GM12878 (cell line): ENCODE data around the gene METRN. TPM values are rescaled to one million over a fixed set of nuclear protein-coding genes. Genes with fewer than 3 reads are reported as not detected.

Experiments used
- ATAC-seq: fragments of 200-7000 bp; cut with Tn5 transposase; 3 replicates; pipeline ENCODE4 v1.9.1; 2020; ENCODE audit warnings: mild to moderate bottlenecking, moderate library complexity
- BruUV-seq: library from RNA; stranded (reverse); fragments of 400-500 nt; replicated peaks from 2 replicates; lab custom pipeline; 2021; lab: Mats Ljungman, UMichigan
- CTCF ChIA-PET: fragments of 300-600 bp; sonication (Branson Sonifier 250); formaldehyde crosslinking; extraction: SDS; loops from one replicate; lab custom pipeline; 2021; ENCODE audit warnings: inconsistent platforms; lab: Yijun Ruan, JAX
- POLR2A ChIA-PET: fragments of 350-600 bp; formaldehyde crosslinking; extraction: SDS; loops from one replicate; lab custom pipeline; 2021; ENCODE audit warnings: inconsistent platforms; lab: Charles Lee
- RAD21 ChIA-PET: fragments of 300-600 bp; sonication (Branson Sonifier 250); formaldehyde crosslinking; loops from one replicate; lab custom pipeline; 2023; ENCODE audit warnings: antibody characterized with exemption; ENCODE audit not compliant: unreplicated experiment; lab: Charles Lee
- SMC1A ChIA-PET: fragments of 300-600 bp; sonication (Branson Sonifier 250); formaldehyde crosslinking; loops from one replicate; lab custom pipeline; 2023; ENCODE audit not compliant: unreplicated experiment, uncharacterized antibody; lab: Charles Lee
- DNase-seq: peaks from one replicate; pipeline ENCODE4 v3.0.0-alpha.2; 2011; ENCODE audit warnings: low read depth, low spot score
- FAIRE-seq: peaks from 3 replicates; lab custom pipeline; 2011; peaks lifted over from hg19 to GRCh38; lab: Jason Lieb, UNC
- H2AFZ ChIP-seq: 2 replicates; pipeline ENCODE4 v1.6.0; 2011; ENCODE audit warnings: low read depth, low read length, control low read depth; ENCODE audit not compliant: control insufficient read depth
- H3K27ac ChIP-seq: 2 replicates; pipeline ENCODE4 v1.5.1; 2011; ENCODE audit warnings: control low read depth; ENCODE audit not compliant: control insufficient read depth, insufficient read depth
- H3K27me3 ChIP-seq, 2 experiments: replicated peaks in 1 of 2; 2 replicates each; pipeline versions ENCODE4 v1.6.0 to v1.6.1; 2011; ENCODE audit warnings: low read length in 1 of 2; ENCODE audit not compliant: control insufficient read depth in 2 of 2, insufficient read depth in 2 of 2
- H3K36me3 ChIP-seq, 2 experiments: 2 replicates each; pipeline ENCODE4 v1.5.1; 2011; ENCODE audit warnings: low read length in 1 of 2; ENCODE audit not compliant: control insufficient read depth in 2 of 2, insufficient read depth in 2 of 2
- H3K4me1 ChIP-seq: 2 replicates; pipeline ENCODE4 v1.6.1; 2011; ENCODE audit warnings: mild to moderate bottlenecking, low read length, moderate library complexity, mixed read lengths; ENCODE audit not compliant: control insufficient read depth, insufficient read depth
- H3K4me2 ChIP-seq: 2 replicates; pipeline ENCODE4 v1.6.0; 2011; ENCODE audit warnings: control low read depth; ENCODE audit not compliant: control insufficient read depth, insufficient read depth
- H3K4me3 ChIP-seq: fragments of 200-600 bp; sonication (generic); 2 replicates; pipeline ENCODE4 v1.5.1; 2016
- H3K79me2 ChIP-seq: 2 replicates; pipeline ENCODE4 v1.6.0; 2011; ENCODE audit warnings: low read length; ENCODE audit not compliant: control insufficient read depth, insufficient read depth
- H3K9ac ChIP-seq: 2 replicates; pipeline ENCODE4 v1.8.0; 2011; ENCODE audit warnings: low read length, control low read depth, mixed read lengths; ENCODE audit not compliant: control insufficient read depth, insufficient read depth
- H3K9me3 ChIP-seq: replicated peaks from 3 replicates; pipeline ENCODE4 v1.5.1; 2011; ENCODE audit warnings: mild to moderate bottlenecking, low read length; ENCODE audit not compliant: control insufficient read depth, insufficient read depth
- H4K20me1 ChIP-seq: 2 replicates; pipeline ENCODE4 v1.6.0; 2011; ENCODE audit not compliant: control insufficient read depth, insufficient read depth
- ATF2 ChIP-seq: IDR thresholded peaks from 2 replicates; pipeline ENCODE4 v1.6.1; 2012; ENCODE audit warnings: low read length, inconsistent platforms
- CEBPZ ChIP-seq: fragments of 150-350 bp; IDR thresholded peaks from 2 replicates; pipeline ENCODE4 v1.6.1; 2016; ENCODE audit warnings: low read depth, low read length
- CREM ChIP-seq: IDR thresholded peaks from 2 replicates; pipeline ENCODE4 v1.6.1; 2014; ENCODE audit warnings: antibody characterized with exemption, low read depth
- ETV6 ChIP-seq, 2 experiments: fragments of 450-650 bp in 1 of 2; IDR thresholded peaks in 1 of 2; conservative IDR thresholded peaks in 1 of 2; 2 replicates each; pipeline ENCODE4 v1.6.1; 2014; ENCODE audit warnings: antibody characterized with exemption in 1 of 2, borderline replicate concordance in 1 of 2, low read depth in 1 of 2, mild to moderate bottlenecking in 1 of 2, moderate library complexity in 1 of 2
- FOXM1 ChIP-seq: IDR thresholded peaks from 2 replicates; pipeline ENCODE4 v1.6.1; 2012; ENCODE audit warnings: low read depth, mild to moderate bottlenecking, inconsistent platforms, low read length, moderate library complexity
- GABPA ChIP-seq: IDR thresholded peaks from 2 replicates; pipeline ENCODE4 v1.6.1; 2014; ENCODE audit warnings: antibody characterized with exemption, low read depth, mild to moderate bottlenecking, inconsistent platforms
- IRF3 ChIP-seq: fragments of 450-650 bp; IDR thresholded peaks from 2 replicates; pipeline ENCODE4 v1.6.1; 2014; ENCODE audit warnings: mild to moderate bottlenecking
- KDM1A ChIP-seq: fragments of 200-600 bp; sonication (generic); IDR thresholded peaks from 2 replicates; pipeline ENCODE4 v1.6.1; 2016; ENCODE audit warnings: borderline replicate concordance
- MAX ChIP-seq: IDR thresholded peaks from 2 replicates; pipeline ENCODE4 v1.6.1; 2012; ENCODE audit warnings: low read depth, low read length, improper control_type of control experiment
- MXI1 ChIP-seq: fragments of 150-350 bp; IDR thresholded peaks from 2 replicates; pipeline ENCODE4 v1.6.1; 2011; ENCODE audit warnings: low read depth, mild to moderate bottlenecking, inconsistent platforms, low read length, improper control_type of control experiment
- PKNOX1 ChIP-seq: fragments of 450-650 bp; IDR thresholded peaks from 2 replicates; pipeline ENCODE4 v1.6.1; 2016; ENCODE audit warnings: mild to moderate bottlenecking
- RAD51 ChIP-seq: fragments of 450-650 bp; IDR thresholded peaks from 2 replicates; pipeline ENCODE4 v1.6.1; 2016; ENCODE audit warnings: moderate library complexity, mild to moderate bottlenecking, inconsistent platforms
- RB1 ChIP-seq: fragments of 450-650 bp; formaldehyde crosslinking; IDR thresholded peaks from 2 replicates; pipeline ENCODE4 v1.6.1; 2017; ENCODE audit warnings: mild to moderate bottlenecking, borderline replicate concordance
- SP1 ChIP-seq: IDR thresholded peaks from one replicate; pipeline ENCODE4 v1.6.1; 2011; ENCODE audit warnings: low read depth, low read length
- WRNIP1 ChIP-seq: IDR thresholded peaks from 2 replicates; pipeline ENCODE4 v1.6.1; 2011; ENCODE audit warnings: low read depth, low read length, improper control_type of control experiment, borderline replicate concordance
- ZNF274 ChIP-seq: IDR thresholded peaks from one replicate; pipeline ENCODE4 v1.8.0; 2011; ENCODE audit not compliant: insufficient read length, insufficient read depth
- WGBS: methylation state at CpG from one replicate; pipeline ENCODE4 v1.1.6; 2016; ENCODE audit warnings: low lambda C conversion rate; ENCODE audit not compliant: insufficient replicate concordance, insufficient coverage; ENCODE audit errors: missing lambda C conversion rate; 5-methylcytosine and 5-hydroxymethylcytosine counted together
- in situ Hi-C: fragments of 300-500 bp; cut with MboI; formaldehyde crosslinking; loops from 9 replicates; pipeline ENCODE4 v1.14.3; 2018; ENCODE audit warnings: mixed read lengths
- intact Hi-C: fragments of 100-400 bp; cut with micrococcal nuclease; formaldehyde crosslinking; loops from one replicate; pipeline ENCODE4 v1.14.2; 2022; ENCODE audit not compliant: unreplicated experiment
- polyA plus RNA-seq, 11 experiments: library from polyadenylated mRNA; depleted of rRNA in 4 of 11; unstranded in 6 of 11; stranded (reverse) in 5 of 11; fragments of >200 nt; fragmentation: Nextera tagmentation in 4 of 11; fragmentation: Illumina TruSeq in 1 of 11; extraction: Ambion mirVana in 4 of 11; extraction: Trizol in 1 of 11; gene quantifications; 1 replicate in 1 of 11; 2 replicates in 10 of 11; pipeline versions ENCODE4 v1.2.1 to v1.2.3, GENCODE V29; 2011 to 2016; ENCODE audit warnings: inconsistent platforms in 2 of 11, missing spikeins in 2 of 11, low read depth in 1 of 11
- total RNA-seq, 4 experiments: library from RNA; depleted of rRNA in 3 of 4; stranded (reverse); fragments of >200 nt in 3 of 4; fragmentation: Illumina TruSeq in 1 of 4; extraction: Trizol in 1 of 4; gene quantifications; 2 replicates each; pipeline versions ENCODE4 v1.2.1 to v1.2.3, GENCODE V29; 2013 to 2021

METRN gene
- total and polyA plus RNA-seq, 10 of the 15 experiments (the other 5 are each of a cell fraction or from before 2014, with no cell fraction given): 0.11 to 12.8 (median 1.1) TPM; not detected in 1

GRCh38 chr16:735982-736453 lies 21.1 kb downstream of the METRN start:
- ATAC-seq: no peak
- Histone ChIP-seq H3K27ac (peak overlapping the region; percentile 83), H3K4me1 (peaks cover 42% of the 10 kb centered on the region), H3K9me3 (no peaks in the 10 kb centered on the region), H3K4me3 (no peak overlapping the region), H3K79me2 (peaks cover 16% of the 10 kb centered on the region), H3K4me2 (peak overlapping the region; percentile 79), H3K36me3 (peaks cover 7 to 9% of the 10 kb centered on the region in 2 experiments; a peak in 3 of 4 replicates), H2AFZ (no peak overlapping the region), H4K20me1 (no peaks in the 10 kb centered on the region), H3K9ac (peak overlapping the region; percentile 56), H3K27me3 (no peaks in the 10 kb centered on the region)
- in situ Hi-C loops (no loop called here), intact Hi-C loops (no loop called here)
- ChIA-PET SMC1A (interaction anchor here (1.2 kb wide), 1 partner anchor 15 kb away, joined by 3 read pairs; the partner anchor contains the start of gene ANTKMT), CTCF (interaction anchor here (1.4 to 3.5 kb wide), 3 partner anchors 14 to 23 kb away, joined by 3 to 17 read pairs (median 13); partner anchors contain the start of gene ANTKMT), RAD21 (no interaction called here), POLR2A (interaction anchor here (0.9 to 7.3 kb wide), 3 partner anchors 9 to 41 kb away, joined by 3 to 60 read pairs (median 3); partner anchors contain the start of genes CCDC78 and HAGHL)
- no peak for DNase-seq
- peak; percentile 98 for FAIRE-seq
- 2% methylated on average over 13 of the region's 13 CpGs for WGBS
- BruUV-seq: no TSS peak
- TF ChIP-seq ETV6 (conservative IDR thresholded peaks at IDR 0.05 in 1 of 2, IDR thresholded peaks at IDR 0.05 in 1 of 2; ENCODE audit: borderline replicate concordance in 1 of 2, low read depth in 1 of 2) (no peak), MXI1 (no peak), IRF3 (no peak), MAX (no peak), WRNIP1 (no peak), GABPA (no peak), ZNF274 (no peak), FOXM1 (no peak), CEBPZ (no peak), ATF2 (no peak), PKNOX1 (no peak), RAD51 (no peak), SP1 (no peak), KDM1A (no peak), CREM (peak; percentile 43; the same call in 1 of the 2 replicates), RB1 (no peak)
